ENCODE data around the gene ATP13A4. TPM values are rescaled to one million over a fixed set of nuclear protein-coding genes. Genes with fewer than 3 reads are reported as not detected.
A peak's percentile ranks its signal among the peaks of the same experiment; 100 is the strongest.

Gene ATP13A4
- total RNA-seq, 1 experiment from 2014 or later, result not detected

DNA sequence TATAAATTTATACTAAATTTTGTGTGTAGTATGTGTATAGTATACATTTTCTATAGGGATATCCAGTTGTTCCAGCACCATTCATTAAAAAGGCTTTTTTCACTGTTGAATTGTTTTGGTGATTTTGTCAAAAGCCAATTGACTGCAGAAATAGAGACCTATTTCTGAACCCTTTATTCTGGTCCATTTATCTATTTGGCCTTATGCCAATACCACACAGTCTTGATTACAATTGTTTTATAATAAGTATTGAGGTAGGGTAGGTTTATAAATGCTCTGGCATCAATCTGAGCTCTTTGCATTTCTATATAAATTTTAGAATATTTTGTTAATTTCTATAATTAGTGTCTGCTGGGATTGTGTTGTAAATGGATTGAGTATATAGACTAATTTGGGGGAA lies 31.8 kb upstream of the ATP13A4 start:
- no peaks in the 10 kb centered on the region for H3K9me3 Mint-ChIP-seq (ENCODE audit: unreplicated experiment)
- H3K27me3 Mint-ChIP-seq (ENCODE audit: insufficient read depth, unreplicated experiment), result no peaks in the 10 kb centered on the region
- BruUV-seq (replicated peaks), result no TSS peak
- H3K27ac Mint-ChIP-seq (ENCODE audit: low read depth, unreplicated experiment), result no peak overlapping the region
- TF ChIP-seq CTCF (IDR thresholded peaks at IDR 0.05; ENCODE audit: unreplicated experiment), result no peak
- no peak overlapping the region for H3K4me3 Mint-ChIP-seq (ENCODE audit: unreplicated experiment)
- POLR2A ChIA-PET, result no interaction called here
- intact Hi-C loops (cut with micrococcal nuclease), result no loop called here
- CTCF ChIA-PET, result interaction anchor here (0.6 kb wide), 1 partner anchor 1007 kb away, joined by 3 read pairs; no protein-coding TSS in a partner anchor
- DNase-seq (ENCODE audit: unreplicated experiment), result no peak
- H3K36me3 Mint-ChIP-seq (ENCODE audit: insufficient read depth, unreplicated experiment), result no peaks in the 10 kb centered on the region
- H3K4me1 Mint-ChIP-seq (ENCODE audit: insufficient read depth, unreplicated experiment), result peaks cover 8% of the 10 kb centered on the region

- no peak for TF ChIP-seq CTCF (IDR thresholded peaks at IDR 0.05; ENCODE audit: unreplicated experiment)
- H3K27me3 Mint-ChIP-seq (ENCODE audit: insufficient read depth, unreplicated experiment), result no peaks in the 10 kb centered on the region
- peak overlapping the region; percentile 40 for H3K4me3 Mint-ChIP-seq (ENCODE audit: unreplicated experiment)
- ChIA-PET POLR2A (interaction anchor here (0.7 kb wide), 1 partner anchor 8 kb away, joined by 3 read pairs; no protein-coding TSS in a partner anchor), CTCF (interaction anchor here (1.0 to 2.6 kb wide), 6 partner anchors 12 to 1016 kb away, joined by 3 to 23 read pairs (median 4); no protein-coding TSS in a partner anchor)
- no TSS peak for BruUV-seq (replicated peaks)
- H3K4me1 Mint-ChIP-seq (ENCODE audit: insufficient read depth, unreplicated experiment), result peaks cover 8% of the 10 kb centered on the region
- intact Hi-C loops (cut with micrococcal nuclease), result no loop called here
- DNase-seq (ENCODE audit: unreplicated experiment), result no peak
- H3K36me3 Mint-ChIP-seq (ENCODE audit: insufficient read depth, unreplicated experiment), result no peaks in the 10 kb centered on the region
- H3K9me3 Mint-ChIP-seq (ENCODE audit: unreplicated experiment), result no peaks in the 10 kb centered on the region
- H3K27ac Mint-ChIP-seq (ENCODE audit: low read depth, unreplicated experiment), result peak overlapping the region; percentile 54
Observed at GRCh38 chr3:193585530-193585929, 30.8 kb upstream of the ATP13A4 start.

DNA sequence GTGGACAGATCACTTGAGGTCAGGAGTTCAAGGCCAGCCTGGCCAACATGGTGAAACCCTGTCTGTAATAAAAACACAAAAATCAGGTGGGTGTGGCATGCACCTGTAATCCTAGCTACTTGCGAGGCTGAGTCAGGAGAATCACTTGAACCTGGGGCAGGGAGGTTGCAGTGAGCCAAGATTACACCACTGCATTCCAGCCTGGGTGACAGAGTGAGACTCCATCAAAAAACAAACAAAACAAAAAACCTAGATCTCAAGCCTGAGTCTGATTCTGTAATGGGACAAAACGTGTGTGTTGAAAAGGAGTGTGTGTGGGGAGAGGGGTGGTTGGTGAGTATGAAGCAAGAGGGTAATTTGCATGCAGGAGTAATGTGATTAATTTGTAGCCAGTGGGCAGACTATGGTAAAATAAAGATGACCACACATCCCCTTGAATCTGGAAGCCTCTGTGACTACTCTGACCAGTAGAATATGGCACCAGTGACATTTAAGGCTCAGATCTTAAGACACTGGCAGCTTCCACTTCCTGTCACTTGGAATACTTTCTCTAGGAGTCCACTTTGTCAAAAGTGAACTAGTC lies 19.9 kb upstream of the ATP13A4 start:
- DNase-seq (ENCODE audit: unreplicated experiment), result no peak
- Mint-ChIP-seq H3K4me3 (ENCODE audit: unreplicated experiment) (no peak overlapping the region), H3K27me3 (ENCODE audit: insufficient read depth, unreplicated experiment) (peaks cover 13% of the 10 kb centered on the region), H3K27ac (ENCODE audit: low read depth, unreplicated experiment) (peak overlapping the region; percentile 24), H3K4me1 (ENCODE audit: insufficient read depth, unreplicated experiment) (peaks cover 10% of the 10 kb centered on the region), H3K9me3 (ENCODE audit: unreplicated experiment) (no peaks in the 10 kb centered on the region), H3K36me3 (ENCODE audit: insufficient read depth, unreplicated experiment) (no peaks in the 10 kb centered on the region)
- TF ChIP-seq CTCF (IDR thresholded peaks at IDR 0.05; ENCODE audit: unreplicated experiment), result no peak
- ChIA-PET CTCF (interaction anchor here (0.8 to 7.6 kb wide), 5 partner anchors 10 to 761 kb away, joined by 3 to 159 read pairs (median 23); no protein-coding TSS in a partner anchor), POLR2A (interaction anchor here (1.0 to 1.2 kb wide), 2 partner anchors 13 to 15 kb away, joined by 3 to 4 read pairs; no protein-coding TSS in a partner anchor)
- no TSS peak for BruUV-seq (replicated peaks)
- intact Hi-C loops (cut with micrococcal nuclease), result loop anchor here (5.0 kb wide), 2 partner anchors 532 to 1107 kb away; no protein-coding TSS in a partner anchor

- ChIA-PET CTCF (interaction anchor here (0.6 to 7.6 kb wide), 18 partner anchors 7 to 806 kb away, joined by 3 to 159 read pairs (median 4); no protein-coding TSS in a partner anchor), POLR2A (interaction anchor here (1.0 kb wide), 1 partner anchor 16 kb away, joined by 4 read pairs; no protein-coding TSS in a partner anchor)
- intact Hi-C loops (cut with micrococcal nuclease), result loop anchor here (2.0 to 5.0 kb wide), 5 partner anchors 383 to 1106 kb away; partner anchors contain the start of gene MB21D2
- Mint-ChIP-seq H3K27me3 (ENCODE audit: insufficient read depth, unreplicated experiment) (peaks cover 13% of the 10 kb centered on the region), H3K4me1 (ENCODE audit: insufficient read depth, unreplicated experiment) (peaks cover 10% of the 10 kb centered on the region), H3K36me3 (ENCODE audit: insufficient read depth, unreplicated experiment) (no peaks in the 10 kb centered on the region), H3K9me3 (ENCODE audit: unreplicated experiment) (no peaks in the 10 kb centered on the region), H3K4me3 (ENCODE audit: unreplicated experiment) (no peak overlapping the region), H3K27ac (ENCODE audit: low read depth, unreplicated experiment) (no peak overlapping the region)
- BruUV-seq (replicated peaks), result no TSS peak
- no peak for TF ChIP-seq CTCF (IDR thresholded peaks at IDR 0.05; ENCODE audit: unreplicated experiment)
- no peak for DNase-seq (ENCODE audit: unreplicated experiment)
Observed at GRCh38 chr3:193573403-193574191, 18.9 kb upstream of the ATP13A4 start.
